ENCODE measurements around the gene XCL2. TPM values are rescaled to one million over a fixed set of nuclear protein-coding genes. Genes with fewer than 3 reads are reported as not detected.

Gene XCL2
- total RNA-seq, 4 donors from 2014 or later, result 1.7 to 4.5 TPM; not detected in 2

DNA sequence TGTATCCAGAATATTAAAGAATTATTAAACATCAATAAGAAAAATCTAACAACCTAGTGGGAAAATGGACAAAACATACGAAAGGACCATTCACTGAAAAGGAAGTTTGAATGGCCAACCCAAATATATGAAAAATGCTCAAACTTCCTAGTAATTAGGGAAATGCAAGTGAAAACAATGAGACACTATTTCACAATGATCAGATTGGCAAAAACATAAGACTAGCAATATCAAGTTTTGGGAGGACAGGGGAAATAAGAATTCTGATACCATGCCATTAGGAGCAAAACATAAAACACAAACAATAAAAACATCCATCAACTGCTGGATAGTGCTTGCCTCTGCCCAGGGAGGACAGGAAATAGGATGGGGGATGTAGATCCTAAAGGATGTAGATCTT, 14.3 kb downstream of the XCL2 start:
- Histone ChIP-seq H3K27me3 (no peaks in the 10 kb centered on the region), H3K27ac (no peak overlapping the region), H3K4me1 (no peaks in the 10 kb centered on the region), H3K4me3 (no peak overlapping the region), H3K36me3 (no peaks in the 10 kb centered on the region), H3K9me3 (no peaks in the 10 kb centered on the region)
- WGBS, 2 donors (ENCODE audit: low coverage in 1 of 2), result 82 to 83% methylated on average over 1 of the region's 1 CpG
- intact Hi-C loops (cut with DNase I; ENCODE audit: low total_unique reads), result no loop called here
- TF ChIP-seq, protein P1, sequence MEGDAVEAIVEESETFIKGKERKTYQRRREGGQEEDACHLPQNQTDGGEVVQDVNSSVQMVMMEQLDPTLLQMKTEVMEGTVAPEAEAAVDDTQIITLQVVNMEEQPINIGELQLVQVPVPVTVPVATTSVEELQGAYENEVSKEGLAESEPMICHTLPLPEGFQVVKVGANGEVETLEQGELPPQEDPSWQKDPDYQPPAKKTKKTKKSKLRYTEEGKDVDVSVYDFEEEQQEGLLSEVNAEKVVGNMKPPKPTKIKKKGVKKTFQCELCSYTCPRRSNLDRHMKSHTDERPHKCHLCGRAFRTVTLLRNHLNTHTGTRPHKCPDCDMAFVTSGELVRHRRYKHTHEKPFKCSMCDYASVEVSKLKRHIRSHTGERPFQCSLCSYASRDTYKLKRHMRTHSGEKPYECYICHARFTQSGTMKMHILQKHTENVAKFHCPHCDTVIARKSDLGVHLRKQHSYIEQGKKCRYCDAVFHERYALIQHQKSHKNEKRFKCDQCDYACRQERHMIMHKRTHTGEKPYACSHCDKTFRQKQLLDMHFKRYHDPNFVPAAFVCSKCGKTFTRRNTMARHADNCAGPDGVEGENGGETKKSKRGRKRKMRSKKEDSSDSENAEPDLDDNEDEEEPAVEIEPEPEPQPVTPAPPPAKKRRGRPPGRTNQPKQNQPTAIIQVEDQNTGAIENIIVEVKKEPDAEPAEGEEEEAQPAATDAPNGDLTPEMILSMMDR (IDR thresholded peaks at IDR 0.05), result no peak
- no peak for DNase-seq
- in situ Hi-C loops (cut with MboI; ENCODE audit: low pct_ligation_motif_present in 1 of 4, low pct_unique_long_range_greater_than_20kb in 1 of 4, low sequenced_read_pairs in 3 of 4), result no loop called here

DNA sequence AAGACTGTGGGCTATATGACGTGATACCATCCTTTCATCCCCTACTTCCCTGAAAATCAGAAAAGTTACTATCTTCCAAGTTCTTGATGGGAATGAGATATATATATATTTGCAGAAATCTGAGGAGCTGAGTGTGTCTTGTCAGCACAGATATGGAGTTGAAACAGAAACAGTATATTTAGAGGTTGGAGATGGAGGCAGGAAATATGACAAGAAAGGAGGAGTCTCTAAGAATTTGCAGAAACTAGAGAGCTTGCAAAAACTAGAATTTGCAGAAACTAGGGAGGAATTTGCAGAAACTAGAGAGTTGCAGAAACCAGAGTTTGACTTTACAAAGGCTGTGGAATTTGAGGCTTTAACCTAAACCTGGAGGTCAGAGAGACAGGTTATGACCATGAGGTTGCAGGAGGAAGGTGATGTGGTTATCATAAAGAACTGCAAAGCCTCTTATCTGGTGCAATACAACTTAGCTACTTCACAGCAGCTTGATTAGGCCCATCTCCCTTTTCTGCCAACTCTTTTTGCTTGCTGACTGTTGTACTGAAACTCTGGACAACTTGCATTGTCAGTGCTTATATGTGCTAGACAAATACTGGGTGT, 22.3 kb downstream of the XCL2 start:
- Histone ChIP-seq H3K27ac (no peak overlapping the region), H3K27me3 (no peaks in the 10 kb centered on the region), H3K4me3 (no peak overlapping the region), H3K36me3 (no peaks in the 10 kb centered on the region), H3K9me3 (peaks cover 0 to 3% of the 10 kb centered on the region in 2 donors), H3K4me1 (no peaks in the 10 kb centered on the region)
- 82 to 100% methylated on average over 1 of the region's 1 CpG for whole genome bisulfite sequencing, 2 donors (ENCODE audit: low coverage in 1 of 2)
- no peak for DNase-seq
- no peak for TF ChIP-seq EP300 (IDR thresholded peaks at IDR 0.05; ENCODE audit: low read depth)
- no peak for TF ChIP-seq POLR2AphosphoS5 (IDR thresholded peaks at IDR 0.05)
- TF ChIP-seq, protein P1 (IDR thresholded peaks at IDR 0.05), result no peak
- TF ChIP-seq POLR2A (IDR thresholded peaks at IDR 0.05), result no peak
- intact Hi-C loops (cut with DNase I; ENCODE audit: low total_unique reads) (no loop called here), in situ Hi-C loops (cut with MboI; ENCODE audit: low pct_ligation_motif_present in 1 of 4, low pct_unique_long_range_greater_than_20kb in 1 of 4, low sequenced_read_pairs in 3 of 4) (no loop called here)

DNA sequence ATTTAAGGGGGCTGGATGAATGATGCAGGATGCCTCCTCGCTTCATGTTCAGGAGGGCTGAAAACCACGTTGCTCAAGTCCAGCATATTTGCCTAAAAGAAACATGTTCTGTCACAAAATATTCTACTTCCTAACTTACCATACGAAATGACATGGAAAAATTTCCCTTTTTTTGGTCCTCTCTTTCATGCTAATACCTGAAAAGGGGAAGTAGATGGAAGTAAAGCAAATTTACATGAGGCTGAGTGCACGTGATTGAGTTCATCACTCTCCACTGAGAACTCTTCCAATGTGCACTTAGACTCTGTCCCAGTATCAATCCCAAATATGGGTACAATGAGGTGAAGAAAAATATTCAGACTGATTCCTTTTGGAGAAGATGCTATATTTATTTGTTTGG, 23.0 kb downstream of the XCL2 start:
- peaks cover 0 to 3% of the 10 kb centered on the region in 2 donors for H3K9me3 ChIP-seq
- no peaks in the 10 kb centered on the region for H3K27me3 ChIP-seq
- WGBS, 2 donors (ENCODE audit: low coverage in 1 of 2), result 62 to 80% methylated on average over 4 of the region's 4 CpGs
- H3K36me3 ChIP-seq, result no peaks in the 10 kb centered on the region
- no peak for DNase-seq
- no peak for TF ChIP-seq EP300 (IDR thresholded peaks at IDR 0.05; ENCODE audit: low read depth)
- TF ChIP-seq POLR2A (IDR thresholded peaks at IDR 0.05), result no peak
- TF ChIP-seq POLR2AphosphoS5 (IDR thresholded peaks at IDR 0.05), result no peak
- TF ChIP-seq, protein P1 (IDR thresholded peaks at IDR 0.05), result no peak
- no peaks in the 10 kb centered on the region for H3K4me1 ChIP-seq
- intact Hi-C loops (cut with DNase I; ENCODE audit: low total_unique reads), result no loop called here
- in situ Hi-C loops (cut with MboI; ENCODE audit: low pct_ligation_motif_present in 1 of 4, low pct_unique_long_range_greater_than_20kb in 1 of 4, low sequenced_read_pairs in 3 of 4), result no loop called here
- no peak overlapping the region for H3K27ac ChIP-seq
- H3K4me3 ChIP-seq, result no peak overlapping the region

DNA sequence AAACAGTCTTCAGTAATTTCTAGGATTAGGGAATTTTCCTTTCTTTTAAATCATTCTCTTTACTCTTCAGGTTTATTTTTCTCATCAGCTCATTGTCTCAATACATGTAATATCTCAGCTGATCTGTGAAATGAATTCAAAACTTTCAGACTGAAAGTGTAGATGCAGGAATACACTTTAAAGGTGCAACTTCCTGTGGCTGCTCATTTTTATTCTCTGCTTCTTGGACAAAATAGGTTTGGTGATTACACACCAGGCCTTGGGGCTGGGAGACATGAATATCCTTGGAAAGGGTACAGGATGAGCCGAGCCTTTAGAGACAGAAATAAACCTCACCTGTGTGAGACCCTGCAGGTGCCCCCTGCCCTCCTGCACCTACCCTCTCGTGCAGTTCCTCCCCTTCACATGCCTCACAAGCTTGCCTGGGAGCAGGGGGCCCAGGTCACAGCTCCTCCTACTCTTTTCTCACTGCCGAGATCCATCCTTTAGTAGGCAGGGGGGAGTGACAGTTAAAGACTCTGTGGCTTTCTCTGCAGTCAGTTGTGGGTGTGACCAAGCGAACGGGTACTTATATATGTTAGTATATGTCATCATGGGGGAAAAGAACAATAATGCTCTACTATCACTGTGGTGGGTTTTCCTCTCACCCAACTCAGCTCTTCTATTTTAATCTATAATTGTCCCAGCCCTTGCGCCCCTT, 23.6 kb downstream of the XCL2 start:
- no peak overlapping the region for H3K27ac ChIP-seq
- H3K9me3 ChIP-seq, result peaks cover 0 to 3% of the 10 kb centered on the region in 2 donors
- intact Hi-C loops (cut with DNase I; ENCODE audit: low total_unique reads), result no loop called here
- no peaks in the 10 kb centered on the region for H3K4me1 ChIP-seq
- H3K4me3 ChIP-seq, result no peak overlapping the region
- H3K36me3 ChIP-seq, result no peaks in the 10 kb centered on the region
- in situ Hi-C loops (cut with MboI; ENCODE audit: low pct_ligation_motif_present in 1 of 4, low pct_unique_long_range_greater_than_20kb in 1 of 4, low sequenced_read_pairs in 3 of 4), result no loop called here
- WGBS, 2 donors (ENCODE audit: low coverage in 1 of 2), result 44 to 55% methylated on average over 3 to 6 of the region's 6 CpGs
- TF ChIP-seq POLR2A (IDR thresholded peaks at IDR 0.05) (no peak), EP300 (IDR thresholded peaks at IDR 0.05; ENCODE audit: low read depth) (no peak), POLR2AphosphoS5 (IDR thresholded peaks at IDR 0.05) (no peak)
- TF ChIP-seq, protein P1 (IDR thresholded peaks at IDR 0.05), result no peak
- H3K27me3 ChIP-seq, result no peaks in the 10 kb centered on the region
- DNase-seq, result no peak
